H9 (cell line): Measurements from ENCODE around the gene HPD. TPM values are rescaled to one million over a fixed set of nuclear protein-coding genes. Genes with fewer than 3 reads are reported as not detected.

Experiments used
- DNase-seq: peaks from one replicate; pipeline ENCODE4 v3.0.0-alpha.2; 2017
- H2AFZ ChIP-seq: one replicate; pipeline ENCODE4 v1.6.1; 2013; ENCODE audit warnings: mild to moderate bottlenecking, low read length, control low read depth, moderate library complexity
- H2AK5ac ChIP-seq: 2 replicates; pipeline ENCODE4 v1.6.1; 2013; ENCODE audit warnings: low read length, control low read depth, mixed read lengths; ENCODE audit not compliant: insufficient read length
- H2BK120ac ChIP-seq: one replicate; pipeline ENCODE4 v1.6.1; 2013; ENCODE audit warnings: low read depth, mild to moderate bottlenecking, low read length, control low read depth, inconsistent platforms; ENCODE audit not compliant: poor library complexity, severe bottlenecking
- H2BK12ac ChIP-seq: 2 replicates; pipeline ENCODE4 v1.6.1; 2013; ENCODE audit warnings: low read length, control low read depth, mixed read lengths, low read depth; ENCODE audit not compliant: insufficient read length
- H2BK15ac ChIP-seq: 2 replicates; pipeline ENCODE4 v1.6.1; 2013; ENCODE audit warnings: low read depth, low read length, control low read depth
- H2BK20ac ChIP-seq: one replicate; pipeline ENCODE4 v1.6.1; 2013; ENCODE audit warnings: low read depth, mild to moderate bottlenecking, low read length, control low read depth, inconsistent platforms; ENCODE audit not compliant: poor library complexity, severe bottlenecking
- H2BK5ac ChIP-seq: 2 replicates; pipeline ENCODE4 v1.6.1; 2013; ENCODE audit warnings: low read length, control low read depth, mixed read lengths; ENCODE audit not compliant: insufficient read length
- H3K14ac ChIP-seq: 2 replicates; pipeline ENCODE4 v1.6.1; 2013; ENCODE audit warnings: low read length, control low read depth; ENCODE audit not compliant: insufficient read depth
- H3K18ac ChIP-seq: 2 replicates; pipeline ENCODE4 v1.6.1; 2013; ENCODE audit warnings: low read depth, mild to moderate bottlenecking, mixed read lengths, low read length, control low read depth; ENCODE audit not compliant: insufficient read length
- H3K23ac ChIP-seq: 2 replicates; pipeline ENCODE4 v1.6.1; 2013; ENCODE audit warnings: low read length, control low read depth, mixed read lengths, low read depth; ENCODE audit not compliant: insufficient read length
- H3K23me2 ChIP-seq: 2 replicates; pipeline ENCODE4 v1.6.1; 2013; ENCODE audit warnings: low read depth, mild to moderate bottlenecking, mixed read lengths, low read length, control low read depth; ENCODE audit not compliant: insufficient read length, poor library complexity, severe bottlenecking
- H3K27ac ChIP-seq: 2 replicates; pipeline ENCODE4 v1.5.1; 2013; ENCODE audit warnings: low read length, control low read depth, mixed read lengths, low read depth; ENCODE audit not compliant: insufficient read length
- H3K27me3 ChIP-seq: 2 replicates; pipeline ENCODE4 v1.6.1; 2013; ENCODE audit warnings: low read length, control low read depth, inconsistent platforms; ENCODE audit not compliant: insufficient read depth
- H3K4ac ChIP-seq: 2 replicates; pipeline ENCODE4 v1.6.1; 2013; ENCODE audit warnings: low read depth, mild to moderate bottlenecking, control low read depth, inconsistent platforms, low read length, moderate library complexity
- H3K4me1 ChIP-seq: 2 replicates; pipeline ENCODE4 v1.6.1; 2013; ENCODE audit warnings: low read length, control low read depth, inconsistent platforms; ENCODE audit not compliant: insufficient read depth
- H3K4me2 ChIP-seq: 2 replicates; pipeline ENCODE4 v1.6.1; 2013; ENCODE audit warnings: low read length, control low read depth, mixed read lengths; ENCODE audit not compliant: insufficient read length, insufficient read depth
- H3K56ac ChIP-seq: 2 replicates; pipeline ENCODE4 v1.6.1; 2013; ENCODE audit warnings: low read depth, mild to moderate bottlenecking, mixed read lengths, low read length, control low read depth; ENCODE audit not compliant: insufficient read length
- H3K79me1 ChIP-seq: 2 replicates; pipeline ENCODE4 v1.6.1; 2013; ENCODE audit warnings: low read depth, mild to moderate bottlenecking, moderate library complexity, low read length, control low read depth, inconsistent platforms; ENCODE audit not compliant: insufficient read depth, poor library complexity, severe bottlenecking
- H3K79me2 ChIP-seq: 2 replicates; pipeline ENCODE4 v1.6.1; 2013; ENCODE audit warnings: low read length, control low read depth, inconsistent platforms; ENCODE audit not compliant: insufficient read depth
- H3K9ac ChIP-seq: 2 replicates; pipeline ENCODE4 v1.6.1; 2013; ENCODE audit warnings: low read length, control low read depth, mixed read lengths; ENCODE audit not compliant: insufficient read length; ENCODE audit errors: extremely low read depth
- H3K9me3 ChIP-seq: one replicate; pipeline ENCODE4 v1.6.1; 2013; ENCODE audit warnings: low read depth, low read length, inconsistent platforms; ENCODE audit not compliant: control insufficient read depth
- H3T11ph ChIP-seq: one replicate; pipeline ENCODE4 v1.6.1; 2013; ENCODE audit warnings: mild to moderate bottlenecking, low read length, control low read depth, inconsistent platforms
- H4K20me1 ChIP-seq: one replicate; pipeline ENCODE4 v1.6.1; 2013; ENCODE audit not compliant: control insufficient read depth, insufficient read length, insufficient read depth
- H4K5ac ChIP-seq: 2 replicates; pipeline ENCODE4 v1.6.1; 2013; ENCODE audit warnings: low read depth, mild to moderate bottlenecking, mixed read lengths, low read length, control low read depth; ENCODE audit not compliant: insufficient read length
- H4K8ac ChIP-seq: replicated peaks from 2 replicates; pipeline ENCODE4 v1.6.1; 2013; ENCODE audit warnings: low read length, control low read depth, mixed read lengths, low read depth; ENCODE audit not compliant: insufficient read length
- H4K91ac ChIP-seq: 2 replicates; pipeline ENCODE4 v1.6.1; 2013; ENCODE audit warnings: low read depth, mild to moderate bottlenecking, moderate library complexity, mixed read lengths, low read length, control low read depth; ENCODE audit not compliant: insufficient read length
- H3K27ac Mint-ChIP-seq, 3 experiments: 2 replicates in 2 of 3; 3 replicates in 1 of 3; pipeline ENCODE4 v1.8.0; 2020 to 2021; ENCODE audit warnings: mixed read lengths in 3 of 3, mild to moderate bottlenecking in 1 of 3, moderate library complexity in 1 of 3
- H3K27me3 Mint-ChIP-seq: 2 replicates; pipeline ENCODE4 v1.8.0; 2021; ENCODE audit warnings: low read depth, mild to moderate bottlenecking, moderate library complexity, mixed read lengths
- H3K36me3 Mint-ChIP-seq, 3 experiments: 2 replicates in 2 of 3; 3 replicates in 1 of 3; pipeline ENCODE4 v1.8.0; 2020 to 2021; ENCODE audit warnings: low read depth in 3 of 3, mixed read lengths in 3 of 3; ENCODE audit not compliant: insufficient read depth in 1 of 3
- H3K4me1 Mint-ChIP-seq, 2 experiments: 2 replicates each; pipeline ENCODE4 v1.8.0; 2020; ENCODE audit warnings: mixed read lengths in 2 of 2
- H3K4me3 Mint-ChIP-seq, 2 experiments: 2 replicates in 1 of 2; 3 replicates in 1 of 2; pipeline ENCODE4 v1.8.0; 2020 to 2021; ENCODE audit warnings: mild to moderate bottlenecking in 2 of 2, mixed read lengths in 2 of 2, moderate library complexity in 1 of 2
- H3K9me3 Mint-ChIP-seq, 2 experiments: 2 replicates in 1 of 2; 3 replicates in 1 of 2; pipeline ENCODE4 v1.8.0; 2020; ENCODE audit warnings: mild to moderate bottlenecking in 2 of 2, mixed read lengths in 2 of 2, moderate library complexity in 1 of 2
- CTCF ChIP-seq: fragments of 200-600 bp; sonication (generic); conservative IDR thresholded peaks from 3 replicates; pipeline ENCODE4 v1.8.0; 2021; ENCODE audit warnings: antibody characterized with exemption, mild to moderate bottlenecking
- WGBS: extraction: QIAGEN DNeasy Blood & Tissue Kit; methylation state at CpG from one replicate; pipeline ENCODE4 v1.1.7; 2013; ENCODE audit warnings: missing lambda C conversion rate, low lambda C conversion rate, mixed read lengths; ENCODE audit not compliant: insufficient read length; ENCODE audit errors: extremely low coverage; 5-methylcytosine and 5-hydroxymethylcytosine counted together
- total RNA-seq: library from RNA; stranded (reverse); gene quantifications from 2 replicates; pipeline ENCODE4 v1.2.1, GENCODE V29; 2021

Gene HPD
- total RNA-seq, 1 experiment from 2014 or later, result not detected

- Histone ChIP-seq H3K4me1 (peaks cover 4% of the 10 kb centered on the region; the same call in 1 of the 2 replicates), H3K79me2 (no peaks in the 10 kb centered on the region; the same call in 1 of the 2 replicates), H2BK5ac (no peak overlapping the region), H4K91ac (no peak overlapping the region), H3K23me2 (peaks cover 29% of the 10 kb centered on the region), H3K4ac (no peak overlapping the region), H3K27me3 (no peaks in the 10 kb centered on the region), H3K9ac (no peak overlapping the region), H2BK15ac (no peak overlapping the region), H4K20me1 (no peaks in the 10 kb centered on the region), H3T11ph (no peak overlapping the region), H3K23ac (no peak overlapping the region), H2AFZ (no peak overlapping the region), H3K79me1 (no peaks in the 10 kb centered on the region), H2BK12ac (no peak overlapping the region), H3K4me2 (peak overlapping the region; percentile 13), H2BK120ac (no peak overlapping the region), H2BK20ac (no peak overlapping the region), H3K27ac (no peak overlapping the region), H3K14ac (no peak overlapping the region), H2AK5ac (no peak overlapping the region), H4K8ac (no peak overlapping the region), H3K9me3 (no peaks in the 10 kb centered on the region), H3K56ac (no peak overlapping the region), H3K18ac (no peak overlapping the region), H4K5ac (no peak overlapping the region)
- TF ChIP-seq CTCF, result peak; percentile 50; the same call in 2 of the 3 replicates
- H3K4me3 Mint-ChIP-seq, result peak overlapping the region; percentile 60 to 71
- WGBS, result no CpG with 5 or more reads among the region's 39 CpGs
- peaks cover 17 to 42% (median 31%) of the 10 kb centered on the region in 3 experiments for H3K36me3 Mint-ChIP-seq
- H3K27ac Mint-ChIP-seq, result peak overlapping the region; percentile 90 to 92 (median 90); a peak in 6 of 7 replicates
- H3K27me3 Mint-ChIP-seq, result peaks cover 3% of the 10 kb centered on the region
- H3K4me1 Mint-ChIP-seq, result peaks cover 45 to 53% of the 10 kb centered on the region in 2 experiments
- no peaks in the 10 kb centered on the region; a peak in 1 of 5 replicates for H3K9me3 Mint-ChIP-seq
- DNase-seq, result peak; percentile 98
Measured at GRCh38 chr12:121796855-121797751, 61.6 kb downstream of the HPD start.
